Measurements from ENCODE around the gene EXD3. TPM values are rescaled to one million over a fixed set of nuclear protein-coding genes. Genes with fewer than 3 reads are reported as not detected.

EXD3 gene
- total RNA-seq, 1 donor from 2014 or later = 9.2 TPM

- H3K27ac ChIP-seq (replicated peaks) = no peak overlapping the region
- intact Hi-C loops (cut with micrococcal nuclease) = no loop called here
- no peak for TF ChIP-seq CTCF (IDR thresholded peaks at IDR 0.05; ENCODE audit: borderline replicate concordance)
- peaks cover 40% of the 10 kb centered on the region for H3K27me3 ChIP-seq (ENCODE audit: low read depth)
- H3K36me3 ChIP-seq = peaks cover 11% of the 10 kb centered on the region
- H3K4me1 ChIP-seq = peaks cover 13% of the 10 kb centered on the region
- no peak overlapping the region for H3K4me3 ChIP-seq
- no peaks in the 10 kb centered on the region for H3K9me3 ChIP-seq (replicated peaks)
- no peak for DNase-seq
Observed at GRCh38 chr9:137445930-137446431, 23.0 kb upstream of the EXD3 start.

- Histone ChIP-seq H3K4me3 (no peak overlapping the region), H3K27ac (replicated peaks) (no peak overlapping the region), H3K36me3 (peaks cover 11% of the 10 kb centered on the region), H3K9me3 (replicated peaks) (no peaks in the 10 kb centered on the region), H3K27me3 (ENCODE audit: low read depth) (peaks cover 40% of the 10 kb centered on the region), H3K4me1 (peaks cover 13% of the 10 kb centered on the region)
- peak; percentile 71 for DNase-seq
- intact Hi-C loops (cut with micrococcal nuclease) = no loop called here
- TF ChIP-seq CTCF (IDR thresholded peaks at IDR 0.05; ENCODE audit: borderline replicate concordance) = peak; percentile 85
Observed at GRCh38 chr9:137445275-137445807, 22.4 kb upstream of the EXD3 start.

- TF ChIP-seq CTCF (IDR thresholded peaks at IDR 0.05; ENCODE audit: borderline replicate concordance) = no peak
- peaks cover 44% of the 10 kb centered on the region for H3K27me3 ChIP-seq (ENCODE audit: low read depth)
- peaks cover 7% of the 10 kb centered on the region for H3K36me3 ChIP-seq
- H3K27ac ChIP-seq (replicated peaks) = no peak overlapping the region
- DNase-seq = no peak
- peaks cover 17% of the 10 kb centered on the region for H3K4me1 ChIP-seq
- H3K4me3 ChIP-seq = no peak overlapping the region
- H3K9me3 ChIP-seq (replicated peaks) = no peaks in the 10 kb centered on the region
- intact Hi-C loops (cut with micrococcal nuclease) = no loop called here
Observed at GRCh38 chr9:137444106-137444790, 21.3 kb upstream of the EXD3 start.

GRCh38 chr9:137441935-137442321, 19.0 kb upstream of the EXD3 start:
- H3K36me3 ChIP-seq = no peaks in the 10 kb centered on the region
- peaks cover 22% of the 10 kb centered on the region for H3K4me1 ChIP-seq
- no peaks in the 10 kb centered on the region for H3K9me3 ChIP-seq (replicated peaks)
- TF ChIP-seq CTCF (IDR thresholded peaks at IDR 0.05; ENCODE audit: borderline replicate concordance) = no peak
- peak overlapping the region; percentile 62 for H3K4me3 ChIP-seq
- no peak for DNase-seq
- intact Hi-C loops (cut with micrococcal nuclease) = no loop called here
- peaks cover 52% of the 10 kb centered on the region for H3K27me3 ChIP-seq (ENCODE audit: low read depth)
- no peak overlapping the region for H3K27ac ChIP-seq (replicated peaks)

- H3K36me3 ChIP-seq = no peaks in the 10 kb centered on the region
- no peaks in the 10 kb centered on the region for H3K9me3 ChIP-seq (replicated peaks)
- DNase-seq = no peak
- H3K27me3 ChIP-seq (ENCODE audit: low read depth) = peaks cover 52% of the 10 kb centered on the region
- H3K27ac ChIP-seq (replicated peaks) = no peak within 1 kb of the TSS
- intact Hi-C loops (cut with micrococcal nuclease) = no loop called here
- peak within 1 kb of the TSS; percentile 62 for H3K4me3 ChIP-seq
- H3K4me1 ChIP-seq = peaks cover 22% of the 10 kb centered on the region
- no peak for TF ChIP-seq CTCF (IDR thresholded peaks at IDR 0.05; ENCODE audit: borderline replicate concordance)
Observed at GRCh38 chr9:137441289-137441934, 18.4 kb upstream of the EXD3 start, which contains the start of gene ENTPD8. ENTPD8 (minus strand) TSS chr9:137441357; CDS start chr9:137438285, 3,072 bp downstream.

All from left ventricle myocardium inferior (tissue), 1 donor.